Bronchial epithelial cell (primary cell): Measurements from ENCODE around the gene ADAT1. TPM values are rescaled to one million over a fixed set of nuclear protein-coding genes. Genes with fewer than 3 reads are reported as not detected.

ENCODE experiments used
- DNase-seq: peaks from one replicate; pipeline ENCODE4 v3.0.0-alpha.2; 2010; ENCODE audit warnings: low read depth
- FAIRE-seq: peaks from 2 replicates; lab custom pipeline; 2011; peaks lifted over from hg19 to GRCh38; lab: Jason Lieb, UNC
- H3K27me3 ChIP-seq: 2 replicates; pipeline ENCODE4 v1.5.1; 2011; ENCODE audit warnings: low read length; ENCODE audit not compliant: control insufficient read depth, insufficient read depth
- H3K36me3 ChIP-seq: 2 replicates; pipeline ENCODE4 v1.5.1; 2011; ENCODE audit warnings: low read length; ENCODE audit not compliant: control insufficient read depth, insufficient read depth
- H3K4me3 ChIP-seq: 2 replicates; pipeline ENCODE4 v1.5.1; 2011; ENCODE audit warnings: mild to moderate bottlenecking, low read depth, low read length, control low read depth
- CTCF ChIP-seq: IDR thresholded peaks from 2 replicates; pipeline ENCODE4 v1.5.1; 2011; ENCODE audit warnings: mild to moderate bottlenecking, moderate library complexity, low read length, control low read depth, inconsistent platforms; ENCODE audit not compliant: insufficient read depth, severe bottlenecking
- total RNA-seq: library from RNA; depleted of rRNA; stranded (reverse); fragments of >200 nt; gene quantifications from 2 replicates; pipeline ENCODE4 v1.2.1, GENCODE V29; 2014

The ADAT1 gene
- total RNA-seq, 1 donor from 2014 or later: 67.9 TPM

- DNase-seq: no peak
- no peaks in the 10 kb centered on the region for H3K27me3 ChIP-seq
- no peak overlapping the region for H3K4me3 ChIP-seq
- TF ChIP-seq CTCF: no peak
- peaks cover 15% of the 10 kb centered on the region for H3K36me3 ChIP-seq
- no peak for FAIRE-seq
These were observed 30.8 kb upstream of the ADAT1 start for GRCh38 chr16:75653922-75654321.

GRCh38 chr16:75648265-75649076 lies 25.4 kb upstream of the ADAT1 start:
- no peak for FAIRE-seq
- peak; percentile 64 for DNase-seq
- Histone ChIP-seq H3K4me3 (peak overlapping the region; percentile 96), H3K36me3 (peaks cover 6% of the 10 kb centered on the region), H3K27me3 (no peaks in the 10 kb centered on the region)
- TF ChIP-seq CTCF: no peak

- TF ChIP-seq CTCF: no peak
- no peak for FAIRE-seq
- H3K27me3 ChIP-seq: no peaks in the 10 kb centered on the region
These were observed 24.6 kb upstream of the ADAT1 start, which contains the start of the genes KARS1 and TERF2IP for GRCh38 chr16:75647492-75648264. Gene KARS1 (minus strand): TSS chr16:75647665. CDS start chr16:75647639, 26 bp downstream. Gene TERF2IP (plus strand): TSS chr16:75647773. CDS start chr16:75647883, 110 bp downstream.

GRCh38 chr16:75647112-75647491 lies 24.0 kb upstream of the ADAT1 start:
- Histone ChIP-seq H3K4me3 (peak overlapping the region; percentile 96), H3K36me3 (peaks cover 8% of the 10 kb centered on the region), H3K27me3 (no peaks in the 10 kb centered on the region)
- no peak for TF ChIP-seq CTCF
- DNase-seq (no peak), FAIRE-seq (no peak)

More at GRCh38 chr16:75647492-75648264, 24.6 kb upstream of the ADAT1 start, which contains the start of the genes KARS1 and TERF2IP:
- peaks cover 6% of the 10 kb centered on the region for H3K36me3 ChIP-seq
- peak within 1 kb of the TSS; percentile 96 for H3K4me3 ChIP-seq
- DNase-seq: peak; percentile 89

- no peaks in the 10 kb centered on the region for H3K27me3 ChIP-seq
- DNase-seq (peak; percentile 39), FAIRE-seq (no peak)
- TF ChIP-seq CTCF: peak; percentile 17
- H3K36me3 ChIP-seq: peaks cover 20% of the 10 kb centered on the region
- no peak overlapping the region for H3K4me3 ChIP-seq
These were observed 21.3 kb upstream of the ADAT1 start for GRCh38 chr16:75644240-75645012.
